NCI-H774 (cell line): ENCODE results near the gene DTD1.

Experiments used
- DNase-seq: peaks from one replicate; lab custom pipeline; 2025; lab: John Stamatoyannopoulos, UW

Gene DTD1

GRCh38 chr20:18705910-18706309 is 118.1 kb downstream of the DTD1 start:
- no peak for DNase-seq

- DNase-seq: no peak
These were observed 124.3 kb downstream of the DTD1 start for GRCh38 chr20:18712131-18712530.

GRCh38 chr20:18712882-18713281 is 125.0 kb downstream of the DTD1 start:
- no peak for DNase-seq

- DNase-seq: no peak
These were observed 127.7 kb downstream of the DTD1 start for GRCh38 chr20:18715564-18715963.

GRCh38 chr20:18717062-18717461 is 129.2 kb downstream of the DTD1 start:
- DNase-seq: peak; percentile 21

GRCh38 chr20:18718129-18718528 is 130.3 kb downstream of the DTD1 start:
- DNase-seq: no peak

GRCh38 chr20:18719426-18719825 is 131.6 kb downstream of the DTD1 start:
- no peak for DNase-seq

- no peak for DNase-seq
These were observed 133.8 kb downstream of the DTD1 start for GRCh38 chr20:18721551-18722115.

- no peak for DNase-seq
These were observed 134.5 kb downstream of the DTD1 start for GRCh38 chr20:18722371-18722770.

GRCh38 chr20:18724077-18724476 is 136.2 kb downstream of the DTD1 start:
- no peak for DNase-seq

- no peak for DNase-seq
These were observed 137.1 kb downstream of the DTD1 start for GRCh38 chr20:18724788-18725464.

GRCh38 chr20:18727032-18727508 is 139.2 kb downstream of the DTD1 start:
- peak; percentile 22 for DNase-seq

- DNase-seq: no peak
These were observed 140.5 kb downstream of the DTD1 start for GRCh38 chr20:18728165-18728869.

GRCh38 chr20:18728870-18729224 is 141.0 kb downstream of the DTD1 start:
- no peak for DNase-seq

GRCh38 chr20:18729231-18729825 is 141.5 kb downstream of the DTD1 start:
- DNase-seq: no peak

- DNase-seq: no peak
These were observed 144.1 kb downstream of the DTD1 start for GRCh38 chr20:18731940-18732339.

- no peak for DNase-seq
These were observed 146.8 kb downstream of the DTD1 start for GRCh38 chr20:18734525-18735189.

GRCh38 chr20:18737140-18737539 is 149.3 kb downstream of the DTD1 start:
- no peak for DNase-seq

- DNase-seq: no peak
These were observed 150.2 kb downstream of the DTD1 start for GRCh38 chr20:18738055-18738454.

GRCh38 chr20:18738888-18739287 is 151.0 kb downstream of the DTD1 start:
- no peak for DNase-seq

- no peak for DNase-seq
These were observed 151.9 kb downstream of the DTD1 start for GRCh38 chr20:18739751-18740166.

GRCh38 chr20:18740726-18741125 is 152.9 kb downstream of the DTD1 start:
- no peak for DNase-seq
